Activated T-cell treated with anti-CD3 and anti-CD28 coated beads, Interleukin-2, amount 50 U/mL, for 1 hour (primary cell): ENCODE data around the gene PES1.
"Not testable (repeated sequence)": the region's sequence is repeated elsewhere in the genome, so short reads cannot be mapped to it uniquely, and the experiment has no call there.

ENCODE experiments used
- DNase-seq: peaks from one replicate; pipeline ENCODE4 v3.0.0-alpha.2; 2020

PES1 gene

GRCh38 chr22:30591588-30592359 lies at the start of gene PES1:
Gene PES1 (minus strand): TSS chr22:30591910. CDS start chr22:30591833, 77 bp downstream.
- peak; percentile 94 for DNase-seq

- no peak for DNase-seq
Measured at GRCh38 chr22:30640839-30641430, 49.2 kb upstream of the PES1 start.

GRCh38 chr22:30640361-30640760 lies 48.7 kb upstream of the PES1 start:
- DNase-seq: no peak

- DNase-seq: no peak
Measured at GRCh38 chr22:30637701-30638114, 46.0 kb upstream of the PES1 start.

- peak; percentile 42 for DNase-seq
Measured at GRCh38 chr22:30636226-30637077, 44.7 kb upstream of the PES1 start.

- peak; percentile 98 for DNase-seq
Measured at GRCh38 chr22:30635273-30636225, 43.8 kb upstream of the PES1 start, which contains the start of gene SLC35E4. Gene SLC35E4 (plus strand): TSS chr22:30635781. CDS start chr22:30636451, 670 bp downstream.

- peak; percentile 93 for DNase-seq
Measured at GRCh38 chr22:30634471-30635233, 42.9 kb upstream of the PES1 start.

- DNase-seq: not testable (repeated sequence)
Measured at GRCh38 chr22:30631469-30631868, 39.8 kb upstream of the PES1 start.

- DNase-seq: no peak
Measured at GRCh38 chr22:30628491-30628890, 36.8 kb upstream of the PES1 start.

GRCh38 chr22:30627471-30627870 lies 35.8 kb upstream of the PES1 start:
- no peak for DNase-seq

- DNase-seq: no peak
Measured at GRCh38 chr22:30626413-30626812, 34.7 kb upstream of the PES1 start.

GRCh38 chr22:30619909-30620308 lies 28.2 kb upstream of the PES1 start:
- DNase-seq: not testable (repeated sequence)

GRCh38 chr22:30617819-30618218 lies 26.1 kb upstream of the PES1 start:
- DNase-seq: no peak

- no peak for DNase-seq
Measured at GRCh38 chr22:30615543-30615954, 23.8 kb upstream of the PES1 start.

GRCh38 chr22:30614879-30615278 lies 23.2 kb upstream of the PES1 start:
- no peak for DNase-seq

GRCh38 chr22:30614268-30614667 lies 22.6 kb upstream of the PES1 start:
- DNase-seq: no peak

- DNase-seq: no peak
Measured at GRCh38 chr22:30612789-30613188, 21.1 kb upstream of the PES1 start.

GRCh38 chr22:30611197-30611596 lies 19.5 kb upstream of the PES1 start:
- DNase-seq: no peak

- no peak for DNase-seq
Measured at GRCh38 chr22:30610299-30610698, 18.6 kb upstream of the PES1 start.

- DNase-seq: no peak
Measured at GRCh38 chr22:30609260-30610185, 17.8 kb upstream of the PES1 start.
